GM18951 (cell line): ENCODE measurements around the gene NPDC1.

Experiments used
- POLR2A ChIP-seq: IDR thresholded peaks from 4 replicates; pipeline ENCODE4 v1.6.1; 2011; ENCODE audit warnings: mild to moderate bottlenecking; ENCODE audit not compliant: insufficient read length, insufficient read depth; ENCODE audit errors: extremely low read depth
- in situ Hi-C: fragments of 300-500 bp; cut with MboI; formaldehyde crosslinking; loops from one replicate; pipeline ENCODE4 v1.12.0; 2022; ENCODE audit warnings: low sequenced_read_pairs, mixed read lengths, inconsistent platforms; ENCODE audit not compliant: unreplicated experiment

NPDC1 gene

DNA sequence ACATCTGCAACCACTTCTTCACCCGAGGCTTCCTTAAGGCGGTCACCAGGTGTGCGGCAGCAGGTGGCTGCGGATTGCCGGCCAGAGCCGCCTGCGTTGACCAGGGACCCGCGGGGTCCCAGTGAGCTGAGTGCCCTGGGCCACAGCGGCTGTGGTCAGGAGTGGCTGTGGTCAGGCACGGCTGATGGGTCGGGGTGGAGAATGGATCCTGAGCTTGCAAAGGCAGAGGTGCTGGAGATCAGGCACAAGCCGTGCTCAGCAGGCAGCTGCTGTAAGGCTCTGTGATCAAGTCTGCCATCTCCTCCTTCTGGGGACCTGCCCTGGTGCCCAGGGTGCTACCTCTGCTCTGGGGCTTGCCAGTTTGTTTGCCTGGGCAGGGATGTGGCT, 33.4 kb upstream of the NPDC1 start:
- no peak for TF ChIP-seq POLR2A
- in situ Hi-C loops, result no loop called here

GRCh38 chr9:137078701-137079400, 32.9 kb upstream of the NPDC1 start:
- in situ Hi-C loops, result no loop called here
- no peak for TF ChIP-seq POLR2A

DNA sequence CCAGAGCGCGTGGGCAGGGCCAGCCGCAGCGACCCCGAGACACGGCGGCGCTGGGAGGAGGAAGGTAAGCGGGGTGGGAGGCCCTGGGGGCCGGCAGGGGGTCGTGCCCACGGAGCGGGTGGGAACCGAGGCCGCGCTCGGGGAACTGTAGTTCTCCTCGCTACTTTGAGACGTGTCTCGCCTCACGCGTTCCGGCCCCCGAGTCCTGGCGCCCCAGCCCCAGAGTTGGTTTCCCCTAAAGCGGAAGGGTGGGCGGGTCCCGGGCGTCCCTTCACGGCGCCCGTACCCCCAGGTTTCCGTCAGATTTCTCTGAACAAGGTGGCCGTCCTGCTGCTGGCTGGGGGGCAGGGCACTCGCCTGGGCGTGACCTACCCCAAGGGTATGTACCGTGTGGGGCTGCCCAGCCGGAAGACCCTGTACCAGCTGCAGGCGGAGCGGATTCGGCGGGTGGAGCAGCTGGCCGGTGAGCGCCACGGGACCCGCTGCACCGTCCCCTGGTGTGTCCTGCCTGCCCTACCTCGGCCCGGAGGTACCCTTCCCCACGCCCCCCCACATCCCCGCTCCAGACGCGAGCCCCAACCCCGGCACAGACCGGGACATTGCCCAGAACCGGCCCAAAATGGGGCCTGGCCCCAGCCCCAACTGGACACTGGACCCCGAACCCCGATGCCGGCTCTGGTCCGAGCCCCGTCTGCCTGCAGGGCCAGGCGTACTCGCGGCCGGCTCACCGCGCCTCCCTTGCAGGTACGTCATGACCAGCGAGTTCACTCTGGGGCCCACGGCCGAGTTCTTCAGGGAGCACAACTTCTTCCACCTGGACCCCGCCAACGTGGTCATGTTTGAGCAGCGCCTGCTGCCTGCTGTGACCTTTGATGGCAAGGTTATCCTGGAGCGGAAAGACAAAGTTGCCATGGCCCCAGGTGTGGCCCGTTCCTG, 32.0 kb upstream of the NPDC1 start:
- TF ChIP-seq POLR2A, result no peak
- in situ Hi-C loops, result no loop called here

- TF ChIP-seq POLR2A, result peak; percentile 75
- in situ Hi-C loops, result no loop called here
Observed at GRCh38 chr9:137077010-137077747, 31.2 kb upstream of the NPDC1 start, which contains the start of gene UAP1L1. Gene UAP1L1, plus strand, starts transcription at chr9:137077517. Its CDS starts 16 bp downstream, at chr9:137077533.

DNA sequence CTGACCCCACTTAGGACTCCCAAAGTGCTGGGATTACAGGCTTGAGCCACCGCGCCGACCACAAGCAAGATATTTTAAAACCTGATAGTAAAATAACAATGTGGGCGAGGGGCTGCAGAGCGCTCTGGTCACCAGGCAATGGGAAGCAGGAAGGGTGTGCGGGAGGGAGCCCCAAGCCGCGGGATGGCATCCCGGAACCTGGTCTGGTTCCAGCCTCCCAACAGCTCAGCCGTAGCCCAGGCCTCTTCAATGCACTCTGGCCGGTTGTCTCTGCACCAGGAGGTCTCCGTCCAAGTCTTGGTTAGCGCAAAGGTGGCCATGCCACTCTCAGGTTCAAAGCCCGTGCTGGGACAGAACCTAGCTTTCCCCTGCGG, 30.6 kb upstream of the NPDC1 start:
- no peak for TF ChIP-seq POLR2A
- in situ Hi-C loops, result no loop called here

DNA sequence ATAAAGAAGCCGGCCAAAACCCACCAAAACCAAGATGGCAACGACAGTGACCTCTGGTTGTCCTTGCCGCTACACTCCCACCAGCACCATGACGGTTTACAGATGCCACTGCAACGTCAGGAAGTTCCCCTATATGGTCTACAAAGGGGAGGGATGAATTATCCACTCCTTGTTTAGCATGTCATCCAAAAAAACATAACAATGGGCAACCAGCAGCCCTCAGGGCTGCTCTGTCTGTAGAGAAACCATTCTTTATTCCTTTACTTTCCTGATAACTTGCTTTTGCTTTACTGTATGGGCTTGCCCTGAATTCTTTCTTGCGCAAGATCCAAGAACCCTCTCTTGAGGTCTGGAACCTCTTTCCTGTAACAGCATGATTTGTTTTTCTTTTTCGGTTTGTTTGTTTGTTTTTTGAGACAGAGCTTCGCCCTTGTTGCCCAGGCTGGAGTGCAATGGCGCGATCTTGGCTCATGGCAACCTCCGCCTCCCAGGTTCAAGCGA, 29.3 kb upstream of the NPDC1 start:
- TF ChIP-seq POLR2A, result no peak
- in situ Hi-C loops, result no loop called here

DNA sequence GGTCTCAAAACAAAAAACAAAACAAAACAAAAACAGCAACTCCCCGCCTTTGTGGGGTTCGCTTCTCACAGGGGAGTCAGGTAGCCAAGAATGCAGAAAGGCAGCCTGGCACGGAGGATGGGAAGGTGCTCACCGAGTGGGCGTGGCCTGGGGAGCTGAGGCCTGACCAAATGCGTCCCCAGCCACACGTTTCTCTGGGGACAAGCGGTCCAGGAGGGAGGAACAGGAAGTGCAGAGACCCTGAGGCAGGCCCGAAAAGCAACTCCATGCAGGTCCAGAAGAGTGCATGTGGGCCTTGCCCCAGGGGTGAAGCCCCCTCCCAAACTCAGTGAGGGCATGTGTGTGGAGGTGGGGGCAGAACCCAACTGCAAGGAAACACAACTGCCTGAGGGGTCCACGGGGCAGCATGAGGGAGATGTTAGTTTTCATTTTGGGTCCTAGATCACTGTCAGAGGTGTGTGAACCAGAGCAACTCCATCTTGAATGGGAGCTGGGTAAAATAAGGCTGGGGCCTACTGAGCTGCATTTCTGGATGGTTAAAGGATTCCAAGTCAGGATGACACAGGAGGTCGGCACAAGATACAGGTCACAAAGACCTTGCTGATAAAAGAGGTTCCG, 28.8 kb upstream of the NPDC1 start:
- in situ Hi-C loops, result no loop called here
- TF ChIP-seq POLR2A, result no peak

DNA sequence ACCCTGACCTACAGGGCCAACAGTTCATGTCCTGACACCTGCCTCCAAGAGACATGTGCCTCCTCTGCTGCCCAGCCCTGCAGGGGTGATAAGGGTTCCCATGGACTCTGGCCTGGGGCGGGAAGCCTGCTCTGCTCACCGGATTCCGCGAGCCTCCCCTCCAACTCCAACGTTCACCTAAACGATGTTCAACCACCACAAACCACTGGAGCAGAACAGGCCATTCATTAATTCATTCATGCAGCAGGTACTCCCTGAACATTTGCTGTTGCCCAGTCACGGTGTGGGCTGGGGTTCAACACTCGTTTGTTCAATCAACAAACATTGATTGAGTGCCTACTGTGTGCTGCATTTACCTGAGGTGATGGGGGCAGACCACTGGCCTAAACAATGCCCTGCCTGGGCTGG, 28.0 kb upstream of the NPDC1 start:
- in situ Hi-C loops, result no loop called here
- TF ChIP-seq POLR2A, result no peak

GRCh38 chr9:137071282-137071681, 25.3 kb upstream of the NPDC1 start:
- no peak for TF ChIP-seq POLR2A
- in situ Hi-C loops, result no loop called here

DNA sequence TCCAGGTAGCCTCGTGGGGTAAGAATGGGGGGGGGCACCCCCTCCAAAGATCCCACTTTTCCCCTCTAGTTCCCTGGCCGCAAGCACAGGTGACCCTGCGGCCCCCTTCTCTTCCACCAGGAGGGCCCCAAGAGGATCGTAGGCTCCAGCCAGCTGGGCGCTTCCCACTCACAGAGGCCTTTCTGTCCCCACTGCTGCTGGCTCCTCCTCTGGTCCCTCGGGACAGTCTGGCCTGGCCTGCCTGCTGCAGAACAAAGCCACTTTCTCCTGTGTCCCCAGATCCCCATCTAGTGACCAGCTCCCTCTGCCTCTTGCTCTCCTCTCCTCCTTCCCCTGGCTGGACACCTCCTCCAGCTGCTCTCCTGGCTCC, 24.9 kb upstream of the NPDC1 start:
- no peak for TF ChIP-seq POLR2A
- in situ Hi-C loops, result no loop called here

DNA sequence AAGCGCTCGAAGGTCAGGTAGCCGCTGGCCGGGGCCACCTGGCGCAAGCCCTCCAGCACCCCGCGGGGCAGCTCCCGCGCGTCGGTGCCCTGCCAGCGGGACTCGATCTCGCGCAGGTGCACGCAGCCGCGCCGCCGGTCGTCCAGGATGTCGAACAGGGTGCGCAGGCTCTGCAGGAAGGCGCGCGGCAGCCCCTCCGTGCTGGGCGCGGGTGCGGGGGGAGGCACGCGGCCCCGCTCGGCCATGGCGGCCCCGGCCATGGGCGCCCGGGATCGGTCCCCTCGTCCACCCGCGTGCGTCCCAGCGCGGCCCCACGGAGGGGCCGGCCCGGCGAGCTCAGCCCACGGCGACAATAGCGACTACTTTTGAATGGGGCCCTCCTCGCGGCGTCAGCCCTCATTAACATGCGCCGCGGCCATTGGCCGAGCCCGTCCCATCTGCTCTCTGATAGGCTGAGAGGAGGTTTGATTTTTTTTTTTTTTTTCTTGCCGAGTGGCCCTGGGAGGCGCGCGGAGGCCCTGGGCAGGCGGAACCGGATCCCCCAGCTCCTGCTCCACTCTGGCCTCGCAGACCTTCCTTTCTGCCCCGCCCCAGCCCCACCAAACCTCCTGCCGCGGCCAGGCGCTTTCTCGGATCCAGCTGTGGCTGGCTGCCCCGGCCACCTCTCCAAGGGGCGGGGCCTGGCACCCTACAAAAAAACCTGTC, 24.4 kb upstream of the NPDC1 start, which contains the start of gene SAPCD2:
SAPCD2 (minus strand) TSS at position 357 of the 705 bp plus-strand sequence; CDS start at position 260, 97 bp downstream.
- TF ChIP-seq POLR2A, result peak; percentile 85
- in situ Hi-C loops, result no loop called here

DNA sequence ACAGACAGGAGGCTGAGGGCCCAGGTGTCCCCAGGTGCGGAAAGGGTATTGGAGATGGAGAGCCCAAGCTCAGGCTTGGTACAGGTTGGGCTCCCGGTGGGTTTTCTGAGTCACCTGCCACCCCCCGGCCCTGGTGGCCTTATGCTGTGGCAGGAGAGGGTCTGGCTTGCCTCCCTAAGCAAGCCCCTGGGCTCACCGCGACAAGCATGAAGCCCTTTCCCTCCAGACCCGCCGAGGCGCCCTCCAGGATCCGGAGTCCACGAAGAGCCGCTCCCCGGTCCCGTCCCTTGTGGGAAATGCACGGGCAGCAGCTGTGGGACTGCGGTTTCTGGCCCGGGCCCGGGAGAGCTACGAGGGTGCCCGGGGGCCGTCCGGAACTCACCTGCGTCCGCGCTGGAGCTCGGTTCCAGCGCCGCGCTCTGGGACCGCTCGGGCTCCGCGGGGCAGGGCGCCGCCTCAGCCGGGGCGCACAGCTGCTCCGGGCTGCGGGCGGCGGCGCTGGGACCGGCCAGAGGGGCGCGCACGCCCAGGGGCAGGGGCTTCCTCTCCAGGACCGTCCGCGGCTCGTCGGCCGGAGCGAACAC, 23.6 kb upstream of the NPDC1 start:
- no peak for TF ChIP-seq POLR2A
- in situ Hi-C loops, result no loop called here
